Cardiac fibroblast (primary cell): ENCODE data around the gene HOXA9.

Source experiments
- DNase-seq, 2 donors: peaks; one replicate each; pipeline versions ENCODE4 v3.0.0 to v3.0.0-alpha.2; 2010; ENCODE audit warnings: low read depth in 2 of 2
- H3K4me3 ChIP-seq, 2 donors: replicated peaks in 1 of 2; 1 replicate in 1 of 2; 2 replicates in 1 of 2; pipeline ENCODE4 v1.5.1; 2011; ENCODE audit warnings: low read depth in 2 of 2, low read length in 2 of 2, mild to moderate bottlenecking in 2 of 2, moderate library complexity in 1 of 2
- TF ChIP-seq, protein P1 (sequence below): IDR thresholded peaks from one replicate; pipeline ENCODE4 v1.5.1; 2011; ENCODE audit warnings: low read depth, mild to moderate bottlenecking, low read length, inconsistent platforms

The HOXA9 gene

GRCh38 chr7:27204851-27205322 is 39.5 kb upstream of the HOXA9 start:
- no peak overlapping the region for H3K4me3 ChIP-seq
- TF ChIP-seq, protein P1, sequence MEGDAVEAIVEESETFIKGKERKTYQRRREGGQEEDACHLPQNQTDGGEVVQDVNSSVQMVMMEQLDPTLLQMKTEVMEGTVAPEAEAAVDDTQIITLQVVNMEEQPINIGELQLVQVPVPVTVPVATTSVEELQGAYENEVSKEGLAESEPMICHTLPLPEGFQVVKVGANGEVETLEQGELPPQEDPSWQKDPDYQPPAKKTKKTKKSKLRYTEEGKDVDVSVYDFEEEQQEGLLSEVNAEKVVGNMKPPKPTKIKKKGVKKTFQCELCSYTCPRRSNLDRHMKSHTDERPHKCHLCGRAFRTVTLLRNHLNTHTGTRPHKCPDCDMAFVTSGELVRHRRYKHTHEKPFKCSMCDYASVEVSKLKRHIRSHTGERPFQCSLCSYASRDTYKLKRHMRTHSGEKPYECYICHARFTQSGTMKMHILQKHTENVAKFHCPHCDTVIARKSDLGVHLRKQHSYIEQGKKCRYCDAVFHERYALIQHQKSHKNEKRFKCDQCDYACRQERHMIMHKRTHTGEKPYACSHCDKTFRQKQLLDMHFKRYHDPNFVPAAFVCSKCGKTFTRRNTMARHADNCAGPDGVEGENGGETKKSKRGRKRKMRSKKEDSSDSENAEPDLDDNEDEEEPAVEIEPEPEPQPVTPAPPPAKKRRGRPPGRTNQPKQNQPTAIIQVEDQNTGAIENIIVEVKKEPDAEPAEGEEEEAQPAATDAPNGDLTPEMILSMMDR, result no peak
- peak in 1 of 2 donors; percentile 18 for DNase-seq

GRCh38 chr7:27203964-27204594 is 38.7 kb upstream of the HOXA9 start:
- TF ChIP-seq, protein P1, result no peak
- DNase-seq, result no peak
- no peak overlapping the region for H3K4me3 ChIP-seq

DNA sequence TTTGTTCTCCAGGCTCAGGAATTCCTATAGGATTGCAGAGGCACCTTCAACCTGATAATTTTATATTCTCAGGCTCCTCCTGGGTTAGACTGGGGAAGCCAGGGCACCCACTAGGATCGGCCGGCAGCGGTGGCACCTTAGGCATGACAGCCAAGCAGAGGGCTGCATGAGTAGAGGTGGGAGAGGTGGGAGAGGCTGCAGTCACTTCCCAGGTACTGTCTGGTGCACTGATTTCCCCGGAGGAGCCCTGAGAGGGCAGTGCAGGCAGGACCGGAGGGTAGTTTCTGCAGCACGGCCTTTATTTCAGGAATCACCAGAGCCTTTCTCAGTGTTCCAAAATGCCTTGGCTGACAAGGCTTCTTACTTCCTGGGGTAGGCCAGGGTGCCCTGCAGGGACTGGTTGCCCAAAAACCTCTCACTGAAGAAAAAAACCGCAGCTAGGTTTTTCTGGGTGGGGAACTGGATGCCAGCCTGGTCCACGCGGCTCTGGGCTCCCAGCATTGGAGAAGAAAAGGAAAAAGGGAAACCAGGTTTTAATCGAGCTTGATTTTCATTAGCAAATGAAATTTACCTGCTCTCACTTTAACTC is 38.1 kb upstream of the HOXA9 start:
- TF ChIP-seq, protein P1, result no peak
- H3K4me3 ChIP-seq, result no peak overlapping the region
- no peak for DNase-seq

DNA sequence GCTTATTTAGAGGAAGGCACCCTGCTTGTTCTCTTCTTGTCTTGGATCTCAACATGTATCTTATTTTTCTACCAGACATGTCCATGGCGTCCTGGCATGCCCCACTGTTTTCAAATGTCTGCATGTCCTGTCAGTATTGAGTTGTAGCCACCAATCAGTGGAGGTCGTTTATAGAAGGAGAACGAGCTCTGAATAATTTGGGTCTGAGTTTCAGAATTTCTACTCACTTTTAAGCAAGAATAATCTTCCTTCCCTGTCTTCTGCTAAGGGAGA is 37.5 kb upstream of the HOXA9 start:
- no peak for DNase-seq
- TF ChIP-seq, protein P1, result no peak
- no peak overlapping the region for H3K4me3 ChIP-seq

DNA sequence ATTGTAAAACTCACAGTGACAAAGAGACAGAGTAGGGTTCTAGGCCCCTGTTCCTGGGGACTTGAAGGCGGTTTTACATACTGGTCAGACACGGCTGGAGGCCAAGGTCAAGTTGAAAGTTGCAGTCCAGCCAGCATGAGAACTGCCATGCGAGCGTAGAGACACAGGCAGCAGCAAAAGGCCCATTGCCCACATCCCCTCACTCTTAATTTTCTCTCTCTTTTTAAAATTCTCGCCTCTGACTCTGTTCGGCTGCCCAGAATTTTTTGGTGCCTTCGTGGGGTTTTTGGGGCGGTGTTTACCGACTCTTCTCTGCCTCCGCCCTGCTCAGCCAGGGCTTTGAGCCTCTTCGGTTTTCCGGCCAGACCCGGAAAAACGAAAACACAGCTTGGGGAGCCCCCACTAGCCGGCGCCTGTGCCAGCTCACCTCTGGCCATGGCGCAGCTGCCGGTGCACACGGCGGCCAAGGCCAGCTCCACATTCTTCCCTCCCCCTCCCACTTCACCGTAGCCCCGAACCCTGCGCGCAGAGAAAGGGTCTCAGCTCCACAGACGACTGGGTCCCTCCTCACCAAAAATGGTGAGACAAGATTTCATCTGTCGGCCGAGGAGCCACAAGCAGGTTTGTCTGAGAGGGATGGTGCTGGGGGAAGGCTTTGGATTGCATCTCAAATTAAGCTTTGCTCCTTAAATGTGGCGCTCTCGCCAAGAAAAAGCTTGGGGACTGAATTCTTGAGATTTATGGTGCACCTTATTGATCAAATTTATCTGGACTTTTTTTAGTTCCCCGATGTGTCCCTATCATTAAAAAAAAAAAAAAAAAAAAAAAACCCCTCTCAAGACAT is 36.9 kb upstream of the HOXA9 start:
- TF ChIP-seq, protein P1, result no peak
- DNase-seq, result no peak
- H3K4me3 ChIP-seq, result no peak overlapping the region

DNA sequence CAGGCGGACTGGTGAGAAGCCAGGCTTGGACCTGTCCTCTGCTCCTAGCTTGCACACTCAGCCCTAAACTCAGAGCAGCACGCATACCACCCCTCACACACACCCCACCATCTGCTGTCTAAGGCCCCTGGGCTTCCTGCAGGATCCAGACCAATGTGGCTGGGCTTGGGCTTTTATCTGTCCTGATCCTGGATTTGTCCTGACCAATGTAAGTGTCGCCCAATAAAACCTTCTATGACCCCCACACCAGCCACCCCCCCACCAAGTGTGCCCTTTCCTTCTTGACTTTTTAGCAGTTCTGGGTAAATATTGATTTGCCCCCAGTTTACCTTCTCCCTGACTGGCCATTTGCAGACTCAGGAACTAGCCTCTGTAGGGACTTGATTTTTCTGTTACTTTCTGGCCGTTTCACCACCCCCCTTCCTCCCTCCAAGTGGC is 36.3 kb upstream of the HOXA9 start:
- TF ChIP-seq, protein P1, result no peak
- no peak for DNase-seq
- no peak overlapping the region for H3K4me3 ChIP-seq
